Thyroid gland (tissue), 4 donors: Measurements from ENCODE around the gene EID2B.

Experiments used
- POLR2A ChIP-seq, 2 donors: fragments of 450-650 bp; IDR thresholded peaks; one replicate each; pipeline ENCODE4 v1.6.1; 2017; ENCODE audit warnings: antibody characterized with exemption in 2 of 2, mild to moderate bottlenecking in 2 of 2, moderate library complexity in 1 of 2
- TF ChIP-seq, protein P1 (sequence below), 6 experiments: fragments of 200-600 bp in 3 of 6; fragments of 450-650 bp in 3 of 6; sonication (generic) in 3 of 6; IDR thresholded peaks; one replicate each; pipeline ENCODE4 v1.5.1; 2016 to 2019; ENCODE audit warnings: antibody characterized with exemption in 6 of 6, mild to moderate bottlenecking in 2 of 6, inconsistent platforms in 1 of 6, moderate library complexity in 1 of 6

DNA sequence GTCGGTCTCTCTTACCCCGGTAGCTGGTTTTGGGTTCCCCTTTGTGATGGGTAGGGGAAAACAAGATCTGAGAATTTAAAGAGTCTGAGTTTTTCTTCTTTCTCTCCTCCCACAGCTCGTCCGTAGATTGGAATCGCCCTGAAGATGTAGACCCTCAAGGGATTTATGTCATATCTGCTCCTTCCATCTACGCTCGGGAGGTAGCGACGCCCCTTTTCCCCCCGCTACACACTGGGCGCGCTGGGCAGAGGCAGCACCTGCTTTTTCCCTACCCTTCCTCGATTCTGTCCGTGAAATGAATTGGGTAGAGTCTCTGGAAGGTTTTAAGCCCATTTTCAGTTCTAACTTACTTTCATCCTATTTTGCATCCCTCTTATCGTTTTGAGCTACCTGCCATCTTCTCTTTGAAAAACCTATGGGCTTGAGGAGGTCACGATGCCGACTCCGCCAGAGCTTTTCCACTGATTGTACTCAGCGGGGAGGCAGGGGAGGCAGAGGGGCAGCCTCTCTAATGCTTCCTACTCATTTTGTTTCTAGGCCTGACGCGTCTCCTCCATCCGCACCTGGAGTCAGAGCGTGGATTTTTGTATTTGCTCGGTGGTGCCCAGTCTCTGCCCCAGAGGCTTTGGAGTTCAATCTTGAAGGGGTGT, 24.8 kb downstream of the EID2B start:
- no peak for TF ChIP-seq POLR2A (IDR thresholded peaks at IDR 0.05)
- TF ChIP-seq, protein P1, sequence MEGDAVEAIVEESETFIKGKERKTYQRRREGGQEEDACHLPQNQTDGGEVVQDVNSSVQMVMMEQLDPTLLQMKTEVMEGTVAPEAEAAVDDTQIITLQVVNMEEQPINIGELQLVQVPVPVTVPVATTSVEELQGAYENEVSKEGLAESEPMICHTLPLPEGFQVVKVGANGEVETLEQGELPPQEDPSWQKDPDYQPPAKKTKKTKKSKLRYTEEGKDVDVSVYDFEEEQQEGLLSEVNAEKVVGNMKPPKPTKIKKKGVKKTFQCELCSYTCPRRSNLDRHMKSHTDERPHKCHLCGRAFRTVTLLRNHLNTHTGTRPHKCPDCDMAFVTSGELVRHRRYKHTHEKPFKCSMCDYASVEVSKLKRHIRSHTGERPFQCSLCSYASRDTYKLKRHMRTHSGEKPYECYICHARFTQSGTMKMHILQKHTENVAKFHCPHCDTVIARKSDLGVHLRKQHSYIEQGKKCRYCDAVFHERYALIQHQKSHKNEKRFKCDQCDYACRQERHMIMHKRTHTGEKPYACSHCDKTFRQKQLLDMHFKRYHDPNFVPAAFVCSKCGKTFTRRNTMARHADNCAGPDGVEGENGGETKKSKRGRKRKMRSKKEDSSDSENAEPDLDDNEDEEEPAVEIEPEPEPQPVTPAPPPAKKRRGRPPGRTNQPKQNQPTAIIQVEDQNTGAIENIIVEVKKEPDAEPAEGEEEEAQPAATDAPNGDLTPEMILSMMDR (IDR thresholded peaks at IDR 0.05) = no peak
